GM12892 (cell line): ENCODE results near the gene LYPLA2.
"Not testable (repeated sequence)": the region's sequence is repeated elsewhere in the genome, so short reads cannot be mapped to it uniquely, and the experiment has no call there.

Experiments
- DNase-seq: peaks from one replicate; pipeline ENCODE4 v3.0.0; 2011; ENCODE audit not compliant: insufficient read length
- FAIRE-seq: peaks from 2 replicates; lab custom pipeline; 2011; peaks lifted over from hg19 to GRCh38; lab: Jason Lieb, UNC
- POLR2A ChIP-seq: IDR thresholded peaks from 2 replicates; pipeline ENCODE4 v1.6.1; 2011; ENCODE audit warnings: low read depth, low read length, control low read depth
- POLR2AphosphoS5 ChIP-seq: IDR thresholded peaks from 2 replicates; pipeline ENCODE4 v1.6.1; 2011; ENCODE audit warnings: low read depth, low read length, control low read depth
- TAF1 ChIP-seq: IDR thresholded peaks from 2 replicates; pipeline ENCODE4 v1.6.1; 2011; ENCODE audit warnings: low read depth, mild to moderate bottlenecking, control low read depth, low read length, borderline replicate concordance

The LYPLA2 gene

GRCh38 chr1:23798662-23799142 is 7.8 kb downstream of the LYPLA2 start:
- no peak for TF ChIP-seq POLR2AphosphoS5
- TF ChIP-seq TAF1: no peak
- no peak for TF ChIP-seq POLR2A
- DNase-seq (no peak), FAIRE-seq (no peak)

DNA sequence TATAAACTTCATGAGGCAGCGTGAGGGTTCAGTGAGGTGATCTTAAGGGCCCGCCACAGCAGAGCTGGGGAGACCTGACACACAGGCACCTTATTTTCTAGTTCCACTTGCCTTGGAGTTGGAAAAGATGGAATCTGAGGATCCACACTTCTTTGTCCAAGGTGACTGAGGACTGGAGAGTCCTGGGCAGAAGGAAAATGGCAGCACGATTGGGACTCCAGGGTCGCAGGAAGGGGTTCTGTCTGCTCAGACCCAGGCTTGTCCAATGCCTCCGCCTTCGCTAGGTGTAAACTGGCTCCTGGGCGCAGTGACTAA is 8.3 kb downstream of the LYPLA2 start:
- TF ChIP-seq POLR2A (no peak), POLR2AphosphoS5 (no peak), TAF1 (no peak)
- no peak for FAIRE-seq
- DNase-seq: no peak

DNA sequence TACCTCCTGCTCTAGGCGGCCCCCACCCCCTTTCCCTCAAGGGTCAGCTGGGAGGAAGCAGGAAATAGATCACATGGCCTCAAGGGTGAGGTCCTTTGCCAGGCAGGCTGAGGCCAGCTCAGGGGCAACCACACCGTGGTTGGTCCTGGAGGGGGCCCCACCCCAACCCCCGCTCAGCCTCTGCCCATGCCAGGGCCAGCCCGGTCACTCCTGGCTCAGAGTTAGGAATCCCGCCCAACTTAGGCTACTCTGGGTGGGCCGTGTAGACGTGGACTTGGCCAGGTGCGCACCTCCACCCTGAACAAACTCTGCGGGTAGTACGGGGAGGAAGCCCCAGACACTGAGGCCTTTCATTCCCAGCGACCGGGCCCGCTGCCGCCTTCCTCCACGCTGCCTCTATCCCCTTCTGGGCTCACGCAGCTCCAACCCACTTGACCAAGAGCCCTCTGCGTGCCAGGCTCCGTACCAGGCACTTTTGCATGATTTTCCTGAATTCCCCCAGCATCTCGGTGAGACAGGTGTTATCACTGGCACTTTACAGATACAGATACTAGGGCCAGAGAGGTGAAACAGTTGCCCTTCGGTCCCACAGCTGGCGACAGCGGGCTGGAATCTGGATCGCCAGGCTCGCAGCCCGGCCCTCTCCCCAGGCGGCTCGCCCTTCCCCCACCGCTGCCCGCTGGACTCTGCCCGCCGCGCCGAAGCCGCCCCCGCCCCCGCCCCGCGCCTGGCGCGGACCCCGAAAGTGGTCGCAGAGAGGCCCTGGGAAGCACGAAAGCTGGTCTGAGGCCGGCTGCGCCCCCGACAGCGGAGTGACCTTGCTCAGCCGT is 8.8 kb downstream of the LYPLA2 start:
- FAIRE-seq: peak; percentile 85
- TF ChIP-seq TAF1: no peak
- peak; percentile 53 for TF ChIP-seq POLR2A
- peak; percentile 51 for DNase-seq

DNA sequence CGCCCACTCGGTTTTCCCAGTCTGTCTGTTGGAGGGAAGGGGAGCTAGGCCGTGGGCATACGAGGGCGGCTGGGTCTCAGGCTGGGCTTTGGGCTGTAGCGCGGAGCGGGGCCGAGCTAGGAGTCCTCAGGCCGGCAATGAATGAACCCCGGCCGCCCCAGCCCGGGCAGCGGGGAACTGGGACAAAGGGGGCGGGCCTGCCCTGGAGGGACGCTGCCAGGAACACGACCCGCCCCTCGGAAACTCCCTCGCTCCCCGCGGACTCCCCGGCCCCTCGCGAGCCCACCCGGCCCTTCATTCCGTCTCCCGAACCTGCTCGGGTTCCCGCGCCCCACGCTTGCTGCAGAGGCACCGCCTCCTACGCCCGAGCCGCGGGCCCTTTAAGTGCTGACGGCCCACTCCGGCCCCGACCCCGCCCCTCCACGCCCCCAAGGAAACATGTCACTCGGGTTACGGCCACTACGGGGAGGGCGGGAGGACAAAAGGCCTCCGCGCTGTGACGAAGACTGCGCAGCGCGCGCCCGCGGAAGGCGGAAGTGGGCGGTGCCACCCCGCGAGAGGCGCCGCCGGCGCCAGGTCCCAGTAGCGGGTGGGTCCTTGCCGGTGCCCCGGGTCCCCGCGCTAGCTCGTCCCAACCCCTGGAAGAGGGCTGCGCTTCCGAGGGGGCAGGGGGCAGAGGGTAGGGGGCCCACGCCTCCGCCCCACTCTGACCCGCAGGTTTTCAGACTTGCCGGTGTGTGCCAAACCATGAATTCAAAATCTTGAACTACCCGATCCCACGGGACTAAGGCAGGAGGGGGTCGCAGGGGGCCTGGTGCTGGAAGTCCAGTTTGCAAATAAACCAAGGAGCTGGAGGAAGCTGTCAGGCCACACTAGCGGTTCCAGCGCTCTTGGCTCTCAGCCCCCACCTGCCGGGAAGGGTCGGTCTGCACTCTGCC is 9.7 kb downstream of the LYPLA2 start, which contains the start of gene GALE:
GALE (minus strand) TSS at position 355 of the 938 bp plus-strand sequence. CDS start 1,747 bp downstream, outside the sequence.
- FAIRE-seq (peak; percentile 99), DNase-seq (peak; percentile 99)
- TF ChIP-seq POLR2AphosphoS5 (peak; percentile 81), TAF1 (peak; percentile 61), POLR2A (peak; percentile 69)

- FAIRE-seq: no peak
- DNase-seq: no peak
- TF ChIP-seq POLR2A: no peak
- TF ChIP-seq TAF1: no peak
- TF ChIP-seq POLR2AphosphoS5: no peak
Observed at GRCh38 chr1:23801338-23801748, 10.4 kb downstream of the LYPLA2 start.

GRCh38 chr1:23801876-23802275 is 10.9 kb downstream of the LYPLA2 start:
- TF ChIP-seq POLR2AphosphoS5: no peak
- no peak for TF ChIP-seq POLR2A
- TF ChIP-seq TAF1: no peak
- no peak for FAIRE-seq
- DNase-seq: no peak

DNA sequence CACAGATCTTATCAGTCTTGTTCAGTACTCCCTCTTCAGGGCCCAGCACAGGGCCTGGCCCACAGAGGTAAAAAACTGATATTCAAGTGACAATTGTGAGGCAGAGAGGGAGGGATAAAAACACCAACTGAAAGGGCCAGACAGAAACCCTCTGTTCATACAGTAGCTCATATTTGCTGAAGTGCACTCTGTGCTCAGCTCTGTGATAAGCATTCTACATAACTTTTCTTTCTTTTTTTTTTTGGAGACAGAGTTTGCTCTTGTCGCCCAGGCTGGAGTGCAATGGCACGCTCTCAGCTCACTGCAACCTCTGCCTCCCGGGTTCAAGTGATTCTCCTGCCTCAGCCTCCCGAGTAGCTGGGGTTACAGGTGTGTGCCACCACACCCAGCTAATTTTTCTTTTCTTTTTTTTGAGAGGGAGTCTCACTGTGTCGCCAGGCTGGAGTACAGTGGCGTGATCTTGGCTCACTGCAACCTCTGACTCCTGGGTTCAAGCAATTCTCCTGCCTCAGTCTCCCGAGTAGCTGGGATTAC is 11.9 kb downstream of the LYPLA2 start:
- not testable (repeated sequence) for FAIRE-seq

DNA sequence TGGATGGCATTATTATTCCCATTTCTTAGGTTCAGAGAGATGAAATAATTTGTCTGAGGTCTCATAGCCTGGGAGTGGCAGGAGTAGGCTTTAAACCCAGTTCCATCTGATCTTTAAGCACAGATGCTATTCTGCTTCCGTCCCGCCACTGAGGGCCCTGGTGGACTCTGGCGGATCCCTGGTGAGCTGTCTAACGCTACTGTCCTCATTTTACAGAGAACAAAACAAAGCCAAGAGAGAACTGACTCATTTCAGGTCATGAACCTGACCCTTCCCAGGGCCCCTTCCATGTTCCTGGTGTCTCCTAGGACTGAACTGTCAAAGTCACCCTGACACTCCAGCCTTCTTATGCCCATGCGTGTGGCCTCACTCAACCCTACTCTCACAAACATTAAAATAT is 12.7 kb downstream of the LYPLA2 start:
- TF ChIP-seq TAF1 (no peak), POLR2AphosphoS5 (no peak), POLR2A (no peak)
- DNase-seq (no peak), FAIRE-seq (no peak)

More for the DNA sequence above, 11.9 kb downstream of the LYPLA2 start:
- DNase-seq: not testable (repeated sequence)

GRCh38 chr1:23804183-23804835 is 13.4 kb downstream of the LYPLA2 start:
- DNase-seq (no peak), FAIRE-seq (no peak)
- TF ChIP-seq TAF1: no peak

- FAIRE-seq: no peak
- DNase-seq: no peak
- no peak for TF ChIP-seq TAF1
- TF ChIP-seq POLR2AphosphoS5: no peak
- no peak for TF ChIP-seq POLR2A
Observed at GRCh38 chr1:23805025-23805424, 14.1 kb downstream of the LYPLA2 start.

DNA sequence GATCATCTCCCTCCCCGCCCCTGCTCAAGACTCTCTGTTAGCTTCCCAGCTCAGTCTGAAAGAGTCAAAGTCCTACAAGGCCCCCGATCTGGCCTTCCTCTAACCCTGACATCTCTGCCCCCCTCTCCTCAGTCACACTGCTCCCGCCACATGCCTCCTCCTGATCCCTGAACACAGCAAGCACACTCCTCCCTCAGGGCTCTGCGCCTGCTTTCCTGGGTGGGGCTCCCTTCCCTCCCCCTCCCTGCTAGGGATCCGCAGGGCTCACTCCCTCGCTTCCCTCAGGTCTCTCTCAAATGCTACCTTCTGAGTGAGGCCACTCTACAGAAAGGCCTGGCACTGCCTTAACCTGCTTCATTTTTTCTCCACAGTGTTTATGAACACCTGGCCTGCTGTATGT is 15.3 kb downstream of the LYPLA2 start:
- TF ChIP-seq POLR2AphosphoS5 (no peak), POLR2A (no peak), TAF1 (no peak)
- FAIRE-seq: no peak
- no peak for DNase-seq
